Mucosa of descending colon (tissue), 3 donors: Measurements from ENCODE around the gene CFAP74. TPM values are rescaled to one million over a fixed set of nuclear protein-coding genes. Genes with fewer than 3 reads are reported as not detected.

Source experiments
- ATAC-seq: fragments of 200-7000 bp; cut with Tn5 transposase; one replicate; pipeline ENCODE4 v1.9.1; 2020; ENCODE audit warnings: mild to moderate bottlenecking, moderate library complexity
- DNase-seq, 3 donors: peaks; one replicate each; pipeline ENCODE4 v3.0.0-alpha.2; 2020
- H3K36me3 ChIP-seq: fragments of 200-600 bp; one replicate; pipeline ENCODE4 v1.8.0; 2021; ENCODE audit warnings: low read depth, mild to moderate bottlenecking
- H3K4me1 ChIP-seq: fragments of 200-600 bp; one replicate; pipeline ENCODE4 v1.8.0; 2021; ENCODE audit warnings: low read depth, mild to moderate bottlenecking
- H3K4me3 ChIP-seq: fragments of 200-600 bp; one replicate; pipeline ENCODE4 v1.8.0; 2021; ENCODE audit warnings: mild to moderate bottlenecking
- H3K9me3 ChIP-seq: fragments of 200-600 bp; one replicate; pipeline ENCODE4 v1.8.0; 2021; ENCODE audit warnings: mild to moderate bottlenecking
- intact Hi-C, 2 donors: fragments of 100-400 bp; cut with DNase I in 1 of 2; cut with micrococcal nuclease in 1 of 2; formaldehyde crosslinking; loops; one replicate each; pipeline versions ENCODE4 v1.11.0 to v1.11.1; 2022; cut with DNase I, micrococcal nuclease
- total RNA-seq, 3 donors: library from RNA; stranded (reverse); fragmentation: NEBNext Ultra II Directional in 2 of 3; extraction: Animal tissue kit (Norgen Biotek cat#: 25700) in 2 of 3; gene quantifications; one replicate each; pipeline versions ENCODE4 v1.2.1 to v1.2.4, GENCODE V29; 2021 to 2023
- TF ChIP-seq, protein P1 (sequence below): fragments of 200-600 bp; IDR thresholded peaks from one replicate; pipeline ENCODE4 v1.8.0; 2022; ENCODE audit warnings: antibody characterized with exemption, mild to moderate bottlenecking
- donor health status: DM: no; HTN: no; CAD: no; lungs with moderate emphysema.
- donor health status: DM: no; HTN: no; CAD: no.
- donor health status: DM: no; HTN: yes; CAD: no.

CFAP74 gene
- total RNA-seq, 3 donors from 2014 or later = 0.06 to 0.13 TPM; not detected in 1

DNA sequence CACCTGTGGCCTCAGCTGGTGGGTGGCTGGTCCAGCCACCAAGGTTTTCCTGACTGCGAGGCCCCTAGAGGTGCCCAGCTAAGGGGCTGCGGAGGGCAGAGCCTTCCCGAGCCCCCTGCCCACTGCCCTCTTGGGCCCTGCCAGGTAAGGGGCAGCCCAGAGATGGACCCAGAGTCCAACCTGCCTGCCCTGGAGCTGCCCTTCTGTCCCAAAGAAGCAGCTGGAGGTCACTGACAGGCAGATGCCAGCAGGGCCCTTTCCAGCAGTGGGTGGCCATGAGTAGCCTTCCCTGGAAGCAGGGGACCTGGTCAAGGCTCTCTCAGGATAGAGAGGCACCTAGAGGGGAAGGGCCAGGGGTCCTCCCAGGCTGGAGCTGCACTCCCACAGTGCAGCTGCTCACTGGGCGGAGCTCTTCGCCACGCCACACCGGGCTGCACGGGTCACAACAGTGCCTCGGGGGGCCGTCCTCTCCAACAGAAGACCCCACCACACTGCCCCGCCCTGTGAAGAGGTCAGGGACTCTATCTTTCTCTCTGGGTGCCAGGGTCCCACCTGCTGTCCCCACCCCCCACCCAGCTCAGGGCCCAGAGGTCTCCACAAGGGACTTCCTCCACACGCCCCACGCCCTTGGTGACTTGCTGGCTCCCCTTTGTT, 101.8 kb downstream of the CFAP74 start:
- Histone ChIP-seq H3K4me3 (no peak overlapping the region), H3K4me1 (peaks cover 4% of the 10 kb centered on the region), H3K9me3 (no peaks in the 10 kb centered on the region), H3K36me3 (no peaks in the 10 kb centered on the region)
- DNase-seq (peak in 1 of 3 donors; percentile 36), ATAC-seq (no peak)
- intact Hi-C loops = loop anchor here in 1 of 2 donors (10.0 kb wide), 1 partner anchor 117 kb away; no protein-coding TSS in a partner anchor
- TF ChIP-seq, protein P1, sequence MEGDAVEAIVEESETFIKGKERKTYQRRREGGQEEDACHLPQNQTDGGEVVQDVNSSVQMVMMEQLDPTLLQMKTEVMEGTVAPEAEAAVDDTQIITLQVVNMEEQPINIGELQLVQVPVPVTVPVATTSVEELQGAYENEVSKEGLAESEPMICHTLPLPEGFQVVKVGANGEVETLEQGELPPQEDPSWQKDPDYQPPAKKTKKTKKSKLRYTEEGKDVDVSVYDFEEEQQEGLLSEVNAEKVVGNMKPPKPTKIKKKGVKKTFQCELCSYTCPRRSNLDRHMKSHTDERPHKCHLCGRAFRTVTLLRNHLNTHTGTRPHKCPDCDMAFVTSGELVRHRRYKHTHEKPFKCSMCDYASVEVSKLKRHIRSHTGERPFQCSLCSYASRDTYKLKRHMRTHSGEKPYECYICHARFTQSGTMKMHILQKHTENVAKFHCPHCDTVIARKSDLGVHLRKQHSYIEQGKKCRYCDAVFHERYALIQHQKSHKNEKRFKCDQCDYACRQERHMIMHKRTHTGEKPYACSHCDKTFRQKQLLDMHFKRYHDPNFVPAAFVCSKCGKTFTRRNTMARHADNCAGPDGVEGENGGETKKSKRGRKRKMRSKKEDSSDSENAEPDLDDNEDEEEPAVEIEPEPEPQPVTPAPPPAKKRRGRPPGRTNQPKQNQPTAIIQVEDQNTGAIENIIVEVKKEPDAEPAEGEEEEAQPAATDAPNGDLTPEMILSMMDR = no peak

DNA sequence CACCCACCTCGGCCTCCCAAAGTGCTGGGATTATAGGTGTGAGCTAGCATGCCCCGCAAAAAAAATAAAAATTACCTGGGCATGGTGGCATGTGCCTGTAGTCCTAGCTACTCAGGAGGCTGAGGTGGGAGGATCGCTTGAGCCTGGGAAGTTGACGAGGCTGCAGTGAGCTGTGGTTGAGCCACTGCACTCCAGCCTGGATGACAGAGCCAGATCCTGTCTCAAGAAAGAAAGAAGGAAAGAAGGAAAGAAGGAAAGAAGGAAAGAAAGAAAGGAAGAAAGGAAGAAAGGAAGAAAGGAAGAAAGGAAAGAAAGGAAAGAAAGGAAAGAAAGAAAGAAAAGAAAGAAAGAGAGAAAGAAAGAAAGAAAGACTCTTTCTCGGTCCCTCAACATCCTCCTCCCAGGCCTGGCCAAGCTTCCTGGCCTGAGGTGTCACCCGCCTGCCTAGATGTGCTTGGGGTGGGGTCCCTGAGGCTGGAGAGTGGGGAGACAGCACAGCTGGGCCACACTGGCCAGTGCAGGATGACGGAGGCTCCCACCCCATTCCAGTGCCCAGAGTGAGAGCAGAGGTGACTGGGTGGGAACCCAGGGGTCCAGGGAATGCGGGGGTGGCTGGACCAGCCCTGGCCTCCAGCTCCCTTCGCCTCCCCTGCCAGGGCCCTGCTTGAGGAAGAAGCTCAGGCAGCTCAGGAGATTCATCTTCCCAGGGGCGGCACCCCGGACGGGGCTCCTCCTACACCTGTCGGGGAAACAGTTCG, 102.5 kb downstream of the CFAP74 start:
- H3K9me3 ChIP-seq = no peaks in the 10 kb centered on the region
- H3K4me1 ChIP-seq = peaks cover 4% of the 10 kb centered on the region
- ATAC-seq = peak; percentile 16
- DNase-seq = peak in 1 of 3 donors; percentile 50
- intact Hi-C loops = loop anchor here in 1 of 2 donors (10.0 kb wide), 1 partner anchor 116 kb away; no protein-coding TSS in a partner anchor
- TF ChIP-seq, protein P1 = no peak
- no peaks in the 10 kb centered on the region for H3K36me3 ChIP-seq
- H3K4me3 ChIP-seq = no peak overlapping the region

DNA sequence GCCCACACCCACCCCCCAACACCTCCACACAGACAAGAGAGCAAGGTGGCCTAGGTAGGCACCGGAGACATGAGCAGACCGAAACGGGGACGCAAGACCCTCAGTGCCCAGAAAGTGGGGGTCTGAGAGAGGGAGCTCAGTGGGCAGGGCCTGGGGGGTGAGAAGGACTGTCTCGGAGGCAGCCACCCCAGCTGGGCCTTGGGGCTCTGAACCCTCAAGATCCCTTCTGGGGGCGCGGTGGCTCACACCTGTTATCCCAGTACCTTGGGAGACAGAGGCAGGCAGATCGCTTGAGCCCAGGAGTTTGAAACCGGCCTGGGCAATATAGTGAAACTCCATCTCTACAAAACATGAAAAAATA, 103.6 kb downstream of the CFAP74 start:
- TF ChIP-seq, protein P1 = no peak
- ATAC-seq = no peak
- H3K9me3 ChIP-seq = no peaks in the 10 kb centered on the region
- no peaks in the 10 kb centered on the region for H3K36me3 ChIP-seq
- H3K4me3 ChIP-seq = no peak overlapping the region
- intact Hi-C loops = loop anchor here in 1 of 2 donors (10.0 kb wide), 1 partner anchor 115 kb away; no protein-coding TSS in a partner anchor
- no peak for DNase-seq
- peaks cover 14% of the 10 kb centered on the region for H3K4me1 ChIP-seq

DNA sequence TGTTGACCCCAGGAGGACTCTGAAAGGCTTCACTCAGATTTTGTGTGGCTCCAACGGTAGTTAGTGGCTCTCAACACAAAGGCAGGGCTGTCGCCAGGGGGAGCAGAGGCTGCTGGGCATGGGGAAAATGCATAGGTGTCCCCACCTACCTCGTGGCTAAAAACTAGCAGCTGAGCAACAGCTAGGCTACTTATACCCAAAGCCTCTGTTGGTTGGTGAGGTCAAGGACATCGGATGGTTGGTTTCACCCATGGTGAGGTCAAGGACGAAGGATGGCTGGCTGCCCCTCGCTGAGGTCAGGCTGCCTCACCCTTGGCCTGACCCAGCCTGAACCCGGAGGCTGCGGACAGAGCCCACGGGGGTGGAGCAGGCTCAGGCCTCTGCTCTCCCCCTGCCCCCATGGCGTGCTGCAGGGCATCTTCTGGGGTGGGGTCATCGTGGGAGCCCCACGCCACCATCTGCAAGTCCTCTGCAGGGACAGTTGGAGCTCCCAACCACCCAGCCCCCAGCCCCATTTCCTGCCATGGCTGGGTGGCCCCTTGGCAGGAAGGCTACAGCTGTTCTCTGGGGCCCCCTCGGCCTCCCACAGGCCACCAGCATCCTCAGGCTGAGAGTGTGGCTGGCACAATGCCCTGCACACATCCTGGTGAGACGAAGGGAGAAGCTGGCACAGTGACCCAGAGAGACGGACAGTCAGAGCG, 104.2 kb downstream of the CFAP74 start:
- DNase-seq (no peak), ATAC-seq (no peak)
- Histone ChIP-seq H3K4me3 (no peak overlapping the region), H3K9me3 (no peaks in the 10 kb centered on the region), H3K36me3 (no peaks in the 10 kb centered on the region), H3K4me1 (peaks cover 19% of the 10 kb centered on the region)
- TF ChIP-seq, protein P1 = no peak
- intact Hi-C loops = no loop called here

DNA sequence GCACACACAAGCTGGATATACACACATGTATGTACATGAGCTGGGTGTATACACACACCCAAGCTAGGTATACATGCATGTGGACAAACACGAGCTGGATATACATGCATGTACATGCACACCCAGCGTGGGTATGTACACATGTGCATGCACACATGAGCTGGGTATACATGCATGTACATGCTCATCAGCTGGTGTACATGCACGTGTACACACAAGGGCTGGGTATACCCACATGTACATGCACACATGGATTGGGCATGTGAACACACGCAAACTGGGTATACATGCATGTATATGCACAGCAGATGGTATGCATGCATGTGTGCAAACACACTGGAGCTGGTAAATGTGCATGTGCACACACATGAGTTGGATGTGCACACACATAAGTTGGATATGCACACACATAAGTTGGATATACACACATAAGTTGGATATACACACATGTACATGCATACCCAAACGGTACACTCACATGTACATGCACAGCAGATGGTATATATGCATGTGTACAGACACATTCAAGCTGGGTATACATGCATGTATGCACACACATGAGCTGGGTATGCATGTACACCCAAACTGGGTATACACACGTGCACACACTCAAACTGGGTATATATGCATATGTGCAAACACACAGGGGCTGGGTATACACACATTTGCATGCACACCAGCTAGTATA, 105.2 kb downstream of the CFAP74 start:
- DNase-seq = no peak
- intact Hi-C loops = no loop called here

More for the DNA sequence above, 105.2 kb downstream of the CFAP74 start:
- TF ChIP-seq, protein P1 = no peak
- Histone ChIP-seq H3K4me3 (no peak overlapping the region), H3K4me1 (peaks cover 29% of the 10 kb centered on the region), H3K36me3 (no peaks in the 10 kb centered on the region), H3K9me3 (no peaks in the 10 kb centered on the region)
- no peak for ATAC-seq
